Thyroid gland (tissue), 4 donors: ENCODE results near the gene SNX33. TPM values are rescaled to one million over a fixed set of nuclear protein-coding genes. Genes with fewer than 3 reads are reported as not detected.
"Not testable (repeated sequence)": the region's sequence is repeated elsewhere in the genome, so short reads cannot be mapped to it uniquely, and the experiment has no call there.

Experiments used
- DNase-seq, 2 donors: peaks; one replicate each; pipeline ENCODE4 v3.0.0-alpha.2; 2019
- H3K27ac ChIP-seq, 3 donors: fragments of 200-600 bp; sonication (generic); 1 replicate in 2 of 3; 2 replicates in 1 of 3; pipeline ENCODE4 v1.5.1; 2016 to 2019; ENCODE audit warnings: mild to moderate bottlenecking in 1 of 3, moderate library complexity in 1 of 3
- H3K27me3 ChIP-seq: fragments of 200-600 bp; sonication (generic); one replicate; pipeline ENCODE4 v1.5.1; 2019
- H3K36me3 ChIP-seq, 2 donors: fragments of 200-600 bp; sonication (generic); one replicate each; pipeline ENCODE4 v1.5.1; 2016 to 2019
- H3K4me1 ChIP-seq, 2 donors: fragments of 200-600 bp; sonication (generic); one replicate each; pipeline ENCODE4 v1.5.1; 2017 to 2019
- H3K4me3 ChIP-seq, 3 donors: fragments of 200-600 bp; sonication (generic); replicated peaks in 1 of 3; 1 replicate in 2 of 3; 2 replicates in 1 of 3; pipeline ENCODE4 v1.5.1; 2016; ENCODE audit warnings: mild to moderate bottlenecking in 1 of 3
- H3K9me3 ChIP-seq: fragments of 200-600 bp; sonication (generic); one replicate; pipeline ENCODE4 v1.5.1; 2017
- CTCF ChIP-seq, 6 experiments: fragments of 200-600 bp in 3 of 6; fragments of 450-650 bp in 3 of 6; sonication (generic) in 3 of 6; IDR thresholded peaks; one replicate each; pipeline ENCODE4 v1.5.1; 2016 to 2019; ENCODE audit warnings: antibody characterized with exemption in 6 of 6, mild to moderate bottlenecking in 2 of 6, inconsistent platforms in 1 of 6, moderate library complexity in 1 of 6
- POLR2A ChIP-seq, 2 donors: fragments of 450-650 bp; IDR thresholded peaks; one replicate each; pipeline ENCODE4 v1.6.1; 2017; ENCODE audit warnings: antibody characterized with exemption in 2 of 2, mild to moderate bottlenecking in 2 of 2, moderate library complexity in 1 of 2
- WGBS, 2 donors: methylation state at CpG; one replicate each; pipeline ENCODE4 v1.1.5; 2017; 5-methylcytosine and 5-hydroxymethylcytosine counted together
- intact Hi-C: fragments of 100-400 bp; cut with DNase I; formaldehyde crosslinking; loops from one replicate; pipeline ENCODE4 v1.15.1; 2023
- total RNA-seq, 4 donors: library from RNA; depleted of rRNA; stranded (reverse); fragments of >200 nt; gene quantifications; one replicate each; pipeline ENCODE4 v1.2.3, GENCODE V29; 2016

The SNX33 gene
- total RNA-seq, 4 donors from 2014 or later = 22.8 to 28.7 (median 26.5) TPM

GRCh38 chr15:75702436-75702835, 54.7 kb downstream of the SNX33 start:
- Histone ChIP-seq H3K9me3 (no peaks in the 10 kb centered on the region), H3K36me3 (no peaks in the 10 kb centered on the region), H3K27me3 (no peaks in the 10 kb centered on the region), H3K27ac (no peak overlapping the region), H3K4me1 (no peaks in the 10 kb centered on the region), H3K4me3 (no peak overlapping the region)
- no peak for DNase-seq
- 61 to 89% methylated on average over 3 to 5 of the region's 6 CpGs for WGBS, 2 donors
- no peak for TF ChIP-seq POLR2A (IDR thresholded peaks at IDR 0.05)
- TF ChIP-seq CTCF (IDR thresholded peaks at IDR 0.05) = no peak
- intact Hi-C loops = no loop called here

GRCh38 chr15:75703440-75704262, 55.9 kb downstream of the SNX33 start:
- H3K27ac ChIP-seq, H3K4me1 ChIP-seq, H3K9me3 ChIP-seq, H3K4me3 ChIP-seq, H3K27me3 ChIP-seq, DNase-seq, intact Hi-C loops, H3K36me3 ChIP-seq: not testable (repeated sequence)
- WGBS, 2 donors = no CpG with 5 or more reads among the region's 18 CpGs

GRCh38 chr15:75704263-75704615, 56.5 kb downstream of the SNX33 start:
- intact Hi-C loops = no loop called here
- WGBS, 2 donors = 67 to 70% methylated on average over 2 to 4 of the region's 6 CpGs
- no peak for TF ChIP-seq CTCF (IDR thresholded peaks at IDR 0.05)
- no peak for TF ChIP-seq POLR2A (IDR thresholded peaks at IDR 0.05)
- Histone ChIP-seq H3K27me3 (no peaks in the 10 kb centered on the region), H3K4me1 (no peaks in the 10 kb centered on the region), H3K27ac (no peak overlapping the region), H3K4me3 (no peak overlapping the region), H3K9me3 (no peaks in the 10 kb centered on the region), H3K36me3 (no peaks in the 10 kb centered on the region)
- no peak for DNase-seq

- Histone ChIP-seq H3K4me3 (no peak overlapping the region), H3K9me3 (no peaks in the 10 kb centered on the region), H3K36me3 (no peaks in the 10 kb centered on the region), H3K27ac (no peak overlapping the region), H3K27me3 (no peaks in the 10 kb centered on the region), H3K4me1 (no peaks in the 10 kb centered on the region)
- WGBS, 2 donors = 94 to 96% methylated on average over 7 to 8 of the region's 9 CpGs
- TF ChIP-seq CTCF (IDR thresholded peaks at IDR 0.05) = no peak
- TF ChIP-seq POLR2A (IDR thresholded peaks at IDR 0.05) = no peak
- DNase-seq = no peak
- intact Hi-C loops = no loop called here
Measured at GRCh38 chr15:75704618-75705017, 56.9 kb downstream of the SNX33 start.

GRCh38 chr15:75705375-75705774, 57.7 kb downstream of the SNX33 start:
- DNase-seq, H3K27me3 ChIP-seq, intact Hi-C loops, H3K9me3 ChIP-seq, H3K4me1 ChIP-seq, H3K4me3 ChIP-seq, H3K27ac ChIP-seq, H3K36me3 ChIP-seq: not testable (repeated sequence)
- 91 to 95% methylated on average over 5 of the region's 5 CpGs for WGBS, 2 donors

GRCh38 chr15:75705854-75706681, 58.4 kb downstream of the SNX33 start:
- WGBS, 2 donors = 83 to 88% methylated on average over 14 of the region's 14 CpGs
- Histone ChIP-seq H3K4me3 (no peak overlapping the region), H3K27me3 (no peaks in the 10 kb centered on the region), H3K36me3 (no peaks in the 10 kb centered on the region), H3K4me1 (no peaks in the 10 kb centered on the region), H3K27ac (no peak overlapping the region), H3K9me3 (no peaks in the 10 kb centered on the region)
- no peak for DNase-seq
- no peak for TF ChIP-seq POLR2A (IDR thresholded peaks at IDR 0.05)
- no peak for TF ChIP-seq CTCF (IDR thresholded peaks at IDR 0.05)
- intact Hi-C loops = no loop called here
